NCI-H460 (cell line): ENCODE data around the gene MYH7. TPM values are rescaled to one million over a fixed set of nuclear protein-coding genes. Genes with fewer than 3 reads are reported as not detected.

Experiments used
- DNase-seq: peaks from one replicate; pipeline ENCODE4 v3.0.0-alpha.2; 2016; ENCODE audit warnings: low read depth; ENCODE audit errors: extremely low read depth
- small RNA-seq, 2 experiments: library from RNA; depleted of rRNA; stranded (forward); fragments of <200 nt; gene quantifications; one replicate each; pipeline ENCODE3, GENCODE V24; 2014
- total RNA-seq: library from RNA; depleted of rRNA; stranded (reverse); fragments of >200 nt; shearing (Covaris generic); gene quantifications from 2 replicates; pipeline ENCODE4 v1.2.3, GENCODE V29; 2014; rRNA removed

The MYH7 gene
- total RNA-seq, 1 experiment from 2014 or later, result not detected

DNA sequence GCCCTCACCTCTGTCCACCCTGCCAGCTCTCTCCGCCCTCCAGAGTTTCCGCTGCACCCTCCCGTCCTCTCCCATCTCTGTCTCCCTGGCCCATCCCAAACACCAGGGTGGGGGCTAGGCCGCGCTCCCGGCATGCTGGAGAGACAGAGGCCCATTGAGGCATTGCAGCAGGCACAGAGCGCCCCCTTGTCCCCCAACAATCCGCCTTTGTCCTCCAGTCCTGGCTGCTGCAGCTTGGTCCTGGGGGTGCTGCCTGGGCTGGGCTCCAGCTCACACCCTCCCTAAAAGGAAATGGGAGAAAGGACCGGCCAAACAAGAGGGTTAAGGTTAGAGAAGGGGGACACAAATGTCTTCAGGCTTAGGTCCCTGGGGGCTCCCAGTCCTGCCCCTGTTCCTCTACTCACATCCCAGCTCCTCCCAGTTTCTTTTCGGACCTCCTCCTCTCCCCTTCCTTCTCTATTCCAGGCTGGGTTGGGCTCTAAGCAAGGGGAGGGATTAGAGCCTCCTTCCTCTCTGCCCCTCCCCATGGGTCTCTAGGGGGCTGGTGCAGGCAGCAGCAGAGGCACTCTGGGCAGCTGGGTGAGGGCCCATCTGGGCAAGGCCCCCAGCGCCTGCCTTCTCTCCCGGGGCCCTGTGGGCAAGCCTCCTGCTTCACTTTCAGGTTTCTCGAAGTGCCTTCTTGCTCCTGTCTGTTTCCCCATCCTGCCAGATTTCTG is 58.8 kb downstream of the MYH7 start, which contains the start of gene CMTM5:
TSS of gene CMTM5 (plus strand) at position 565 of the 716 bp plus-strand sequence. CDS start 206 bp downstream, outside the sequence.
- no peak for DNase-seq

GRCh38 chr14:23375527-23376251 is 59.8 kb downstream of the MYH7 start:
- DNase-seq, result no peak

- no peak for DNase-seq
Measured at GRCh38 chr14:23373041-23373440, 62.4 kb downstream of the MYH7 start.

DNA sequence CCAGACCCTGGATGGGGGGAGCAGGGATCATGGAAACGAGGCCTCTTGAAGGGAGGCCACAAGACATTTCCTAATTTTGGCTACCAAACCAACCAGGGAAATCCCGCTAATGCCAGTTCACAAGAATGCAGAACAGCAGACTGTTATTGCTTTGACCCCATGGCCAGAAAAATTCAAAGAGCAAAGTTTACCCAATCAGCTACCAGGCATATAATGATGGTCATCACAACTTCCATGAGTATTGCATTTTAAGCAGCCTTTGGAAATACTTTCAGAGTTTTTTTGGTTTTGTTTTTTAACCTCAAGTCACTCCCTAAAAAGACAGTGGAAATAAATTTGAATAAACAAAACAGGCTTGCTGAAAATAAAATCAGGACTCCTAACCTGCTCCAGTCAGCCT is 63.0 kb downstream of the MYH7 start, which contains the start of gene IL25:
TSS of gene IL25 (plus strand) at position 301 of the 400 bp plus-strand sequence.
- no peak for DNase-seq

DNA sequence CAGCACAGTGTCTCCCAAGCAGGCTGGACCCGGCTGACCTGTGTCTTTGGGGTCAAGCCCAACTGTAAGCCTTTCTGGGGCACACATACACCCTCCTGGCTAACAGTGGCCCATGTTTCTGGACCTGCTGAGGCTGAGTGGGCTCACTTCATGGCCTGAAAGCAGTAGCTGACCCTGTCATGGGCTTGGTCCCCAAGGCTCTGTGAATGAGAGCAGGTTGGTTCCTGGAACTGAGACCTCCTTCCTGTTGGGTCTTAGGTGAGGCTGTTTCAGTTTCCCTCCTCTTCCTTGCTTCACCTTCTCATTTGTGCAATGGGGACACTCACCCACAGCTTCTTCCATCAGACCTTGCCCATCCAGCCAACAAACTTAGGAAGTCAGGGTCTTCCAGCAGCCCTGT is 63.6 kb downstream of the MYH7 start:
- DNase-seq, result no peak

DNA sequence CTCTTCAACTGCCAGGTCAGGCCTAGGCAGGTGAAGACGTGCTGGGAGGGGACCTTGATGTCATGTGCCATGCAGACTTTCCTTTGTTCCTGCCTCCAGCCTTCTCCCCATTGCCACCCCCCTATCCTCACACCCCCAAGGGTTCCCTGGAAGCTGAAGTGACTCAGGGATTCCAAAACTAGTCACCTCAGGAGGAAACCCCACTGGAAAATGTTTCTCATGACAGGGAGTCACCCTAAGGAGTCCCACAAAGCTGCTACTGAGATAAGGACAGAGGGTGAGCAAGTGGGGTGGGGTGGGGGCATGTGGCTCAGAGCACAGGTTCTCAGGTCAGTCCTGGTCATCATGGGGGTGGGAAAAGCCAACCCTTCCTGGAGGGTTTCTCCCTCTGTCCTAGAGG is 65.2 kb downstream of the MYH7 start:
- no peak for DNase-seq

DNA sequence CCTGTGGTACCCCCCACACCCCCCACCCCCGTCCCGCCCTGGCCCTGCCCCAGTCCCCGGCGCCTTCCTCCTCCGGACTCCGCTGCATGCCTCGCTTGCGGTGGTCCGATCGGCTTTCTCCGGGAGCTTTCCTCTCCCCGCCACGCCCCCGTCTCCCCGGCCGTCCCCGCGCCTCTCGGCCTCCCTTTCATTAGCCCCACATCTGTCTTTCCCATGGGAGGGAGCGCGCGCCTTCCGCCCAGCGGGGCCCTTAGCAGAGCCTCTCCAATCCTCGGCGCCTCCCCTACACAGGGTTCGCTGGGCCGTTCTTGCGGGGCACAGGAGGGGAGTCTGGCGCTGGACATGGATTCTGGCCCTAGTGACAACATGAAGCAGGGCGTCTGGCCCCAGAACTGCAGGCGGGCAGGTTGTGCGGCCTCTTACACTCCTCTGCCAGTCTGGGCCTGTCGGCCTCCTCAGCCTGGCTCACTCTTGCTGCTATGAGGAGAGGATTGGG is 69.0 kb downstream of the MYH7 start:
- no peak for DNase-seq

DNA sequence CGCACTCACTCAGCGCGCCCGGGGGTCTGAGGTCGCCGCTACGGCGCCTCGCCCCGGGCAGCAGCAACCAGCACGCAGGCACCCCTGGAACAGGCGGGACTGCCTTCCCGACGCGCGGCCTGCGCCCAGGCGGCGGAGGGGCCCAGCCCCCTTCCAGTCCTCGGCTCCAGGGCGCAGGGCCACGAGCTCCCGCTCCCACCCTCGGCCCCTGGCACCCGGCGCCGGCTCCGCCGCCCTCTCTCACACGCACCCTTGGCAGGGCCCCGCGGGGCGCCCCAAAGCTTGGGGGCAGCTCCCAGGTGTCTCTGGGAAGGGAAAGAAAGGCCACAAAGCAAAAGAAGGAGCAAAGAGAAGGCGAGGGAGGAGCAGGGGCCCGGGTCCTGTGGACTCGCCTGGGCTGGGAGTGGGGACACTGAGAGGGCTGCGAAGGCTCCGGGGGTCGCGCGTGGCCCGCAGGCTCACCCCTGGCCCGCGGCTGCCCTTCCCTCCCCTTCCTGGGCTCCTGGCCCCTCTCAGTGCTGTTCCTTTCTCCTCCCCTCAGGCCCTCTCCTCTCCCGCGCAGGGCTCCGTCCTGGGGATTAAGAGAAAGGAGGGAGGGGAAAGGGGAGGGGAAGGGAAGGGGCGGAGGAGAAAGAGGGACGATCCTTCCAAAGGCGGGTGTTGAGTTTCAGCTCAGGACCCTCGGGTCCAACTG is 69.6 kb downstream of the MYH7 start:
- no peak for DNase-seq

DNA sequence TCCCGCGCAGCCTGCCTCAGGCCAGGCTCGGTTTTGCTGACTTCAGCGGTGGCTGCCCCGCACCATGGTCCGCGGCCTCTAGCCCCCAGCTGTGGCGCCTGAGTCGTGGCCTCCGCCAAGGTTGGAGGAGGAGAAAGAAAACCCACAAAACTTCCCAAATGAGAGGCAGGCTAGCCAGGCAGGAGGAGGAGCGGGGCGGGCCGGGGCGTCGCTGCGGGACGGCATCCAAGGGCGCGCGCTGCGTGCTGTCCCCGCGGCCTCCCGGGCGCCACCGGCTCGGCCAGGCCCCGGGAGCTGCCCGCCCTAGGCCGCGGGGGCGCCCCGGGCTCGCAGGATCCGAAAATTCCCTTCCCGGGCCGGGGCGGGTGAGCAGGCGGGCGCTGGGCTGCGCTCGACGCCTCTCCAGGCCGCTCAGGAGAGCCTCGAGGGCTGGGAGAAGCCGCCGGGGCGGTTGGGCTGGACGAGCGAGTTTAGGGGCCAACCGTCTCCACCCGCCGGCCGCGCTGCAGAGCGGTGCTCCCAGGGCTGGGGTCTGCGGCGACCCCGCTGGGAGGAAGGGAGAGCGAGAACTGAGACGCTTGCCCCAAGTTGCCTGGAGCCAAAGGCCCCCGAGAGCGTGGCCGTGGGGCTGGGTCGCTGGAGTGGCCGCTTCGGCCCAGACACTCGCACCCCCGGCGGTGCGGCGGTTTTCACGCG is 70.3 kb downstream of the MYH7 start, which contains the start of gene EFS:
TSS of gene EFS (minus strand) at position 137 of the 696 bp plus-strand sequence. CDS start 147 bp downstream, outside the sequence.
- DNase-seq, result no peak

DNA sequence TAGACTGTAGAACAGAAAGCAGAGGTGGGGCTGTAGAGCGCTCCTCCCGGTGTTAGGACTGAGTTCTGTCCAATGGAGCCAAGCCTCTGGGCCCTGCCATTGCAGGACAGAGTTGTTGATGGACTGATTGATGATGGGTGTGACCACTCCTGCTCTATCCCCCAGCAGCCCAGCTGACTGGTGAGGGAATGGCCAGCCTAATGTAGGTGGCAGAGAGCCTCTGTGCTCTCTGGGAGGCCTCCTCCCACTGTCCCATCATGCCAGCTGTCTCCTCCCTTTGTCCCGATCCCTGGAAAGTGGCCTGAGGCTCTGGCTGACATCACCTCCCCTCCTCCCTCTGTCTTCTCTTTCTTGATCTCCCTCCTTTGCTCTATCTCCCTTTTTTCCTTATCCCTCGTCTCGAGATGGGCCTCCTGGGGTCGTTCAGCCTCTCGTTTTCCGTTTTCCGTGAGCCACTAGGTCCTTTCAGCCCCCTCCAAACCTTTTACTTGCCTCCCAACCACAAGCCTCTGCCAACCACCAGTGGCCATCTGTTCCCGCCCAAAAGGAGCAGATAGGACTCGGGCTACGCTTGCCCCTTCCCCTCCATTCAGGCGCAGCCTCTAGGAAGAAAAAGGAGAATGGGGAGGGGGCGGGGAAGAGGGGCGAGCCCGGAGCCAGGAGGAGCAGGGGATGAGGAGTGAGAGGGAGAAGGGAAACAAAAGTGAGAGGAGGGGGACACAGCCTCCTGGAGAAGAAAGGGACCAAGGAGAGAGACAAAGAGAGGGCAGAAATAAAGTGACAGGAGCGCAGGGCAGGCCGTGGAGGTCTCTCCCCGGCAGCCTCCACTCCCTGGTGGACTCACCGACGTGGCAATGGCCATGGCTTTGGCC is 71.1 kb downstream of the MYH7 start:
- DNase-seq, result no peak

Small RNA genes lying within 50 kb of the gene (small RNA-seq; reads per million reads assigned to genes)
- gene MIR208A (0 reads per million in 2 experiments), gene MIR208B (0 reads per million in 2 experiments)

Other genes with a start within 250 kb of the MYH7 start
- gene RNF212B, start 197.7 kb downstream of the MYH7 start, total RNA-seq, result not detected in 2 replicates
- 7.1 and 7.8 TPM in 2 replicates for gene HOMEZ, start 149.5 kb downstream of the MYH7 start, total RNA-seq
- 6.8 and 7.5 TPM in 2 replicates for gene PPP1R3E, start 132.8 kb downstream of the MYH7 start, total RNA-seq
- 21.2 and 25.9 TPM in 2 replicates for gene BCL2L2, start 128.8 kb downstream of the MYH7 start, total RNA-seq
- 70.8 and 90.2 TPM in 2 replicates for gene PABPN1, start 114.2 kb downstream of the MYH7 start, total RNA-seq
- 1.6 and 2.2 TPM in 2 replicates for gene SLC22A17, start 82.8 kb downstream of the MYH7 start, total RNA-seq
- 0.05 TPM in 1 of 2 replicates, not detected in the other for gene EFS, start 70.5 kb downstream of the MYH7 start, total RNA-seq
- gene IL25, start 62.9 kb downstream of the MYH7 start, total RNA-seq, result not detected in 2 replicates
- not detected in 2 replicates for gene CMTM5, start 58.6 kb downstream of the MYH7 start, total RNA-seq
- gene MYH6, start 27.4 kb downstream of the MYH7 start, total RNA-seq, result not detected in 2 replicates
- 95.6 and 99.4 TPM in 2 replicates for gene NGDN, start 34.0 kb upstream of the MYH7 start, total RNA-seq
- gene ZFHX2, start 116.1 kb upstream of the MYH7 start, total RNA-seq, result 0.15 and 0.43 TPM in 2 replicates
- 15.3 and 23.6 TPM in 2 replicates for gene THTPA, start 120.6 kb upstream of the MYH7 start, total RNA-seq
- 28.7 and 45.2 TPM in 2 replicates for gene AP1G2, start 132.1 kb upstream of the MYH7 start, total RNA-seq
- not detected in 2 replicates for gene JPH4, start 143.1 kb upstream of the MYH7 start, total RNA-seq
- 0.69 and 0.84 TPM in 2 replicates for gene DHRS2, start 200.7 kb upstream of the MYH7 start, total RNA-seq